GM12801 (cell line): Measurements from ENCODE around the gene ST6GALNAC3.

Source experiments
- CTCF ChIP-seq: IDR thresholded peaks from one replicate; pipeline ENCODE4 v1.5.1; 2011; ENCODE audit warnings: control low read depth; ENCODE audit not compliant: insufficient read length; ENCODE audit errors: extremely low read depth

The ST6GALNAC3 gene

GRCh38 chr1:76657623-76658022 lies 583.1 kb downstream of the ST6GALNAC3 start:
- no peak for TF ChIP-seq CTCF

GRCh38 chr1:76659171-76659940 lies 584.8 kb downstream of the ST6GALNAC3 start:
- no peak for TF ChIP-seq CTCF

GRCh38 chr1:76661531-76661930 lies 587.0 kb downstream of the ST6GALNAC3 start:
- no peak for TF ChIP-seq CTCF

- TF ChIP-seq CTCF = no peak
These were observed 592.0 kb downstream of the ST6GALNAC3 start for GRCh38 chr1:76666499-76666898.

GRCh38 chr1:76668046-76668445 lies 593.5 kb downstream of the ST6GALNAC3 start:
- no peak for TF ChIP-seq CTCF

- no peak for TF ChIP-seq CTCF
These were observed 594.6 kb downstream of the ST6GALNAC3 start for GRCh38 chr1:76669131-76669530.

GRCh38 chr1:76669624-76670315 lies 595.2 kb downstream of the ST6GALNAC3 start:
- TF ChIP-seq CTCF = no peak
